Activated T-cell treated with anti-CD3 and anti-CD28 coated beads, Interleukin-2, amount 50 U/mL, for 24 hours (primary cell): ENCODE results near the gene MYCBP.
"Not testable (repeated sequence)": the region's sequence is repeated elsewhere in the genome, so short reads cannot be mapped to it uniquely, and the experiment has no call there.

Source experiments
- DNase-seq: peaks from one replicate; pipeline ENCODE4 v3.0.0-alpha.2; 2020
- H3K27ac Mint-ChIP-seq: 2 replicates; pipeline ENCODE4 v1.8.0; 2020; ENCODE audit warnings: mild to moderate bottlenecking, mixed read lengths
- H3K27me3 Mint-ChIP-seq: 2 replicates; pipeline ENCODE4 v1.8.0; 2020; ENCODE audit warnings: mixed read lengths
- H3K36me3 Mint-ChIP-seq: 2 replicates; pipeline ENCODE4 v1.8.0; 2020; ENCODE audit warnings: low read depth, mixed read lengths
- H3K4me1 Mint-ChIP-seq: 2 replicates; pipeline ENCODE4 v1.8.0; 2020; ENCODE audit warnings: low read depth, mixed read lengths
- H3K4me3 Mint-ChIP-seq: 2 replicates; pipeline ENCODE4 v1.8.0; 2020; ENCODE audit warnings: mild to moderate bottlenecking, moderate library complexity, mixed read lengths
- H3K9me3 Mint-ChIP-seq: 2 replicates; pipeline ENCODE4 v1.8.0; 2020; ENCODE audit warnings: mixed read lengths

The MYCBP gene

GRCh38 chr1:38846210-38846609 is 26.9 kb downstream of the MYCBP start:
- Mint-ChIP-seq H3K27ac (no peak overlapping the region), H3K36me3 (peaks cover 78% of the 10 kb centered on the region), H3K27me3 (no peaks in the 10 kb centered on the region)

GRCh38 chr1:38845088-38845487 is 28.1 kb downstream of the MYCBP start:
- not testable (repeated sequence) for DNase-seq, H3K27ac Mint-ChIP-seq, H3K27me3 Mint-ChIP-seq, H3K4me3 Mint-ChIP-seq, H3K9me3 Mint-ChIP-seq
- H3K4me1 Mint-ChIP-seq, result peaks cover 21% of the 10 kb centered on the region
- peaks cover 78% of the 10 kb centered on the region for H3K36me3 Mint-ChIP-seq

More at GRCh38 chr1:38846210-38846609, 26.9 kb downstream of the MYCBP start:
- Mint-ChIP-seq H3K9me3 (peaks cover 3% of the 10 kb centered on the region), H3K4me3 (no peak overlapping the region), H3K4me1 (peaks cover 23% of the 10 kb centered on the region)
- DNase-seq, result no peak

GRCh38 chr1:38840281-38840680 is 32.9 kb downstream of the MYCBP start:
- H3K4me3 Mint-ChIP-seq, result no peak overlapping the region
- H3K9me3 Mint-ChIP-seq, result peaks cover 3% of the 10 kb centered on the region
- peaks cover 62% of the 10 kb centered on the region for H3K36me3 Mint-ChIP-seq
- no peak for DNase-seq
- peaks cover 15% of the 10 kb centered on the region for H3K4me1 Mint-ChIP-seq
- H3K27me3 Mint-ChIP-seq, result no peaks in the 10 kb centered on the region
- peak overlapping the region; percentile 45 for H3K27ac Mint-ChIP-seq

- Mint-ChIP-seq H3K27me3 (no peaks in the 10 kb centered on the region), H3K36me3 (peaks cover 52% of the 10 kb centered on the region), H3K9me3 (no peaks in the 10 kb centered on the region), H3K27ac (no peak overlapping the region), H3K4me1 (peaks cover 17% of the 10 kb centered on the region), H3K4me3 (no peak overlapping the region)
- no peak for DNase-seq
Measured at GRCh38 chr1:38839363-38839762, 33.8 kb downstream of the MYCBP start.

- DNase-seq, H3K27ac Mint-ChIP-seq, H3K4me3 Mint-ChIP-seq, H3K4me1 Mint-ChIP-seq, H3K9me3 Mint-ChIP-seq, H3K27me3 Mint-ChIP-seq: not testable (repeated sequence)
- peaks cover 30% of the 10 kb centered on the region for H3K36me3 Mint-ChIP-seq
Measured at GRCh38 chr1:38836316-38836715, 36.8 kb downstream of the MYCBP start.

GRCh38 chr1:38834937-38835827 is 38.0 kb downstream of the MYCBP start:
- no peak overlapping the region for H3K4me3 Mint-ChIP-seq
- peaks cover 12% of the 10 kb centered on the region for H3K27me3 Mint-ChIP-seq
- peaks cover 2% of the 10 kb centered on the region for H3K4me1 Mint-ChIP-seq
- peaks cover 23% of the 10 kb centered on the region for H3K36me3 Mint-ChIP-seq
- H3K9me3 Mint-ChIP-seq, result no peaks in the 10 kb centered on the region
- DNase-seq, result no peak
- H3K27ac Mint-ChIP-seq, result no peak overlapping the region

GRCh38 chr1:38834221-38834782 is 38.8 kb downstream of the MYCBP start:
- Mint-ChIP-seq H3K27me3 (peaks cover 16% of the 10 kb centered on the region), H3K4me1 (peaks cover 2% of the 10 kb centered on the region), H3K27ac (no peak overlapping the region), H3K9me3 (no peaks in the 10 kb centered on the region), H3K36me3 (peaks cover 17% of the 10 kb centered on the region), H3K4me3 (no peak overlapping the region)
- DNase-seq, result no peak

GRCh38 chr1:38833146-38833545 is 40.0 kb downstream of the MYCBP start:
- Mint-ChIP-seq H3K27ac (no peak overlapping the region), H3K27me3 (peaks cover 21% of the 10 kb centered on the region), H3K9me3 (no peaks in the 10 kb centered on the region), H3K36me3 (peaks cover 6% of the 10 kb centered on the region), H3K4me1 (peaks cover 2% of the 10 kb centered on the region), H3K4me3 (no peak overlapping the region)
- DNase-seq, result no peak

GRCh38 chr1:38832370-38832734 is 40.8 kb downstream of the MYCBP start:
- peaks cover 2% of the 10 kb centered on the region for H3K4me1 Mint-ChIP-seq
- no peaks in the 10 kb centered on the region for H3K36me3 Mint-ChIP-seq
- peaks cover 25% of the 10 kb centered on the region for H3K27me3 Mint-ChIP-seq
- no peak overlapping the region for H3K27ac Mint-ChIP-seq
- DNase-seq, result no peak
- no peaks in the 10 kb centered on the region for H3K9me3 Mint-ChIP-seq
- no peak overlapping the region for H3K4me3 Mint-ChIP-seq

- Mint-ChIP-seq H3K36me3 (no peaks in the 10 kb centered on the region), H3K27me3 (peaks cover 30% of the 10 kb centered on the region), H3K27ac (no peak overlapping the region), H3K4me1 (peaks cover 2% of the 10 kb centered on the region), H3K9me3 (no peaks in the 10 kb centered on the region), H3K4me3 (no peak overlapping the region)
- no peak for DNase-seq
Measured at GRCh38 chr1:38831731-38832369, 41.3 kb downstream of the MYCBP start.

- DNase-seq, result no peak
- Mint-ChIP-seq H3K4me1 (peaks cover 1% of the 10 kb centered on the region), H3K9me3 (no peaks in the 10 kb centered on the region), H3K27me3 (peaks cover 50% of the 10 kb centered on the region), H3K27ac (no peak overlapping the region), H3K36me3 (no peaks in the 10 kb centered on the region), H3K4me3 (no peak overlapping the region)
Measured at GRCh38 chr1:38829368-38829767, 43.8 kb downstream of the MYCBP start.

- Mint-ChIP-seq H3K9me3 (no peaks in the 10 kb centered on the region), H3K4me3 (no peak overlapping the region), H3K36me3 (no peaks in the 10 kb centered on the region), H3K27ac (no peak overlapping the region), H3K4me1 (peaks cover 1% of the 10 kb centered on the region), H3K27me3 (peaks cover 50% of the 10 kb centered on the region)
- DNase-seq, result no peak
Measured at GRCh38 chr1:38827318-38827717, 45.8 kb downstream of the MYCBP start.

GRCh38 chr1:38826886-38827285 is 46.3 kb downstream of the MYCBP start:
- no peaks in the 10 kb centered on the region for H3K36me3 Mint-ChIP-seq
- H3K4me1 Mint-ChIP-seq, result peaks cover 1% of the 10 kb centered on the region
- no peak for DNase-seq
- peaks cover 53% of the 10 kb centered on the region for H3K27me3 Mint-ChIP-seq
- H3K4me3 Mint-ChIP-seq, result no peak overlapping the region
- H3K27ac Mint-ChIP-seq, result no peak overlapping the region
- H3K9me3 Mint-ChIP-seq, result no peaks in the 10 kb centered on the region

GRCh38 chr1:38826262-38826661 is 46.9 kb downstream of the MYCBP start:
- no peak for DNase-seq
- Mint-ChIP-seq H3K27ac (no peak overlapping the region), H3K9me3 (no peaks in the 10 kb centered on the region), H3K27me3 (peaks cover 54% of the 10 kb centered on the region), H3K4me3 (no peak overlapping the region), H3K4me1 (peaks cover 1% of the 10 kb centered on the region), H3K36me3 (no peaks in the 10 kb centered on the region)

- no peaks in the 10 kb centered on the region for H3K9me3 Mint-ChIP-seq
- peaks cover 9% of the 10 kb centered on the region for H3K4me1 Mint-ChIP-seq
- H3K36me3 Mint-ChIP-seq, result no peaks in the 10 kb centered on the region
- H3K4me3 Mint-ChIP-seq, result no peak overlapping the region
- H3K27ac Mint-ChIP-seq, result no peak overlapping the region
- DNase-seq, result no peak
- peaks cover 68% of the 10 kb centered on the region for H3K27me3 Mint-ChIP-seq
Measured at GRCh38 chr1:38820860-38821259, 52.3 kb downstream of the MYCBP start.
